ENCODE measurements around the gene ERC2. TPM values are rescaled to one million over a fixed set of nuclear protein-coding genes. Genes with fewer than 3 reads are reported as not detected.

The ERC2 gene
- polyA plus RNA-seq, 3 donors = not detected

DNA sequence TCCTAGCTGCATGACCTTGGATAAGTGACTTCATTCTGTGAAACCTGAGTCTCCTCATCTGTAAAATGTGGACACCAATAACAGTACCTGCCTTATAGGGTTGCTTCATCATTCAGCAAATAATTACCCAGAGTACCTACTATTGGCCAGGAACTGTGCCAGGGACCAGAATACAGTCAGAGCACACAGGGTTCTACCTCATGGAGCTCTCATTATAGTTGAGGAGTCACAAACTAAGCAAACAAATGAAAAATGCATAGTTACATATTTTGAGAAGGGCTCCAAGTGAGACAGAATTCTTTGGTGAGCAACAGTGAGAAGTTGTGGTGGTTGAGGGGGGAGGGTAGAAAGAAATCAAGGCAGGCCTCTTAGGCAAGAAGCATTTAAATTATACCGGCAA, 672.5 kb downstream of the ERC2 start:
- TF ChIP-seq CTCF (IDR thresholded peaks at IDR 0.05) = no peak
- Histone ChIP-seq H3K4me3 (replicated peaks in 1 of 3; ENCODE audit: low read depth in 2 of 3, low read length in 3 of 3) (no peak overlapping the region), H3K36me3 (replicated peaks in 1 of 2; ENCODE audit: control insufficient read depth in 1 of 2, insufficient read depth in 2 of 2, low read length in 2 of 2) (no peaks in the 10 kb centered on the region), H3K9me3 (replicated peaks in 1 of 2; ENCODE audit: control insufficient read depth in 1 of 2, insufficient read depth in 1 of 2, low read length in 2 of 2) (no peaks in the 10 kb centered on the region), H3K4me1 (ENCODE audit: control insufficient read depth in 1 of 2, insufficient read depth in 2 of 2, low read length in 2 of 2) (no peaks in the 10 kb centered on the region), H3K27me3 (ENCODE audit: control insufficient read depth in 2 of 2, insufficient read depth in 2 of 2, low read length in 2 of 2) (no peaks in the 10 kb centered on the region), H4K20me1 (ENCODE audit: insufficient read depth, low read length) (no peaks in the 10 kb centered on the region), H2AFZ (ENCODE audit: insufficient read depth, low read depth, low read length, poor library complexity, severe bottlenecking) (no peak overlapping the region), H3K9ac (ENCODE audit: insufficient read depth, low read length, poor library complexity, severe bottlenecking) (no peak overlapping the region), H3K4me2 (replicated peaks; ENCODE audit: extremely low read depth, low read length, poor library complexity, severe bottlenecking) (no peak overlapping the region), H3K79me2 (ENCODE audit: insufficient read depth, low read length) (no peaks in the 10 kb centered on the region), H3K27ac (ENCODE audit: low read depth in 1 of 2, low read length in 2 of 2) (no peak overlapping the region)
- H3K36me3 Mint-ChIP-seq = no peaks in the 10 kb centered on the region
- H3K27me3 Mint-ChIP-seq (ENCODE audit: low read depth in 3 of 3) = peaks cover 0 to 2% (median 1%) of the 10 kb centered on the region in 3 donors
- intact Hi-C loops (cut with micrococcal nuclease) = no loop called here
- WGBS (ENCODE audit: insufficient coverage) = 100% methylated on average over 1 of the region's 1 CpG
- no peak overlapping the region for H3K4me3 Mint-ChIP-seq
- peaks cover 0 to 7% (median 3%) of the 10 kb centered on the region in 7 donors for H3K9me3 Mint-ChIP-seq
- DNase-seq = no peak
- no peak overlapping the region for H3K27ac Mint-ChIP-seq
- no peaks in the 10 kb centered on the region for H3K4me1 Mint-ChIP-seq

GRCh38 chr3:55795296-55795695, 673.0 kb downstream of the ERC2 start:
- Histone ChIP-seq H3K79me2 (ENCODE audit: insufficient read depth, low read length) (no peaks in the 10 kb centered on the region), H3K9ac (ENCODE audit: insufficient read depth, low read length, poor library complexity, severe bottlenecking) (no peak overlapping the region), H3K4me3 (replicated peaks in 1 of 3; ENCODE audit: low read depth in 2 of 3, low read length in 3 of 3) (no peak overlapping the region), H3K4me1 (ENCODE audit: control insufficient read depth in 1 of 2, insufficient read depth in 2 of 2, low read length in 2 of 2) (no peaks in the 10 kb centered on the region), H3K27ac (ENCODE audit: low read depth in 1 of 2, low read length in 2 of 2) (no peak overlapping the region), H3K27me3 (ENCODE audit: control insufficient read depth in 2 of 2, insufficient read depth in 2 of 2, low read length in 2 of 2) (no peaks in the 10 kb centered on the region), H3K9me3 (replicated peaks in 1 of 2; ENCODE audit: control insufficient read depth in 1 of 2, insufficient read depth in 1 of 2, low read length in 2 of 2) (no peaks in the 10 kb centered on the region), H4K20me1 (ENCODE audit: insufficient read depth, low read length) (no peaks in the 10 kb centered on the region), H3K4me2 (replicated peaks; ENCODE audit: extremely low read depth, low read length, poor library complexity, severe bottlenecking) (no peak overlapping the region), H2AFZ (ENCODE audit: insufficient read depth, low read depth, low read length, poor library complexity, severe bottlenecking) (no peak overlapping the region), H3K36me3 (replicated peaks in 1 of 2; ENCODE audit: control insufficient read depth in 1 of 2, insufficient read depth in 2 of 2, low read length in 2 of 2) (no peaks in the 10 kb centered on the region)
- Mint-ChIP-seq H3K9me3 (peaks cover 0 to 7% (median 3%) of the 10 kb centered on the region in 7 donors), H3K4me3 (no peak overlapping the region), H3K27me3 (ENCODE audit: low read depth in 3 of 3) (peaks cover 0 to 2% (median 1%) of the 10 kb centered on the region in 3 donors), H3K27ac (no peak overlapping the region), H3K4me1 (no peaks in the 10 kb centered on the region), H3K36me3 (no peaks in the 10 kb centered on the region)
- intact Hi-C loops (cut with micrococcal nuclease) = no loop called here
- 93% methylated on average over 3 of the region's 6 CpGs for WGBS (ENCODE audit: insufficient coverage)
- DNase-seq = no peak
- TF ChIP-seq CTCF (IDR thresholded peaks at IDR 0.05) = no peak

Data from CD14-positive monocyte (primary cell).